ENCODE data around the gene SH3GL1.

The SH3GL1 gene

GRCh38 chr19:4439243-4439642 lies 38.9 kb upstream of the SH3GL1 start:
- Histone ChIP-seq H4K20me1 (ENCODE audit: insufficient read depth, low read length) (no peaks in the 10 kb centered on the region), H2AFZ (ENCODE audit: low read length) (no peak overlapping the region), H3K4me3 (ENCODE audit: low read length) (no peak overlapping the region), H3K9ac (ENCODE audit: low read length) (no peak overlapping the region), H3F3A (ENCODE audit: insufficient read depth, low read length) (no peaks in the 10 kb centered on the region), H3K9me2 (replicated peaks; ENCODE audit: insufficient read depth, low read length) (no peaks in the 10 kb centered on the region), H3K27me3 (replicated peaks; ENCODE audit: insufficient read depth, low read length) (no peaks in the 10 kb centered on the region), H3K27ac (ENCODE audit: low read length) (no peak overlapping the region), H3K9me3 (replicated peaks; ENCODE audit: insufficient read depth, low read length) (no peaks in the 10 kb centered on the region), H3K4me1 (ENCODE audit: low read length) (no peaks in the 10 kb centered on the region), H3K79me2 (ENCODE audit: low read length) (peaks cover 15% of the 10 kb centered on the region), H3K36me3 (replicated peaks; ENCODE audit: insufficient read depth, low read length) (peaks cover 12% of the 10 kb centered on the region), H3K4me2 (ENCODE audit: low read depth, low read length) (no peak overlapping the region)
- TF ChIP-seq, protein P1, sequence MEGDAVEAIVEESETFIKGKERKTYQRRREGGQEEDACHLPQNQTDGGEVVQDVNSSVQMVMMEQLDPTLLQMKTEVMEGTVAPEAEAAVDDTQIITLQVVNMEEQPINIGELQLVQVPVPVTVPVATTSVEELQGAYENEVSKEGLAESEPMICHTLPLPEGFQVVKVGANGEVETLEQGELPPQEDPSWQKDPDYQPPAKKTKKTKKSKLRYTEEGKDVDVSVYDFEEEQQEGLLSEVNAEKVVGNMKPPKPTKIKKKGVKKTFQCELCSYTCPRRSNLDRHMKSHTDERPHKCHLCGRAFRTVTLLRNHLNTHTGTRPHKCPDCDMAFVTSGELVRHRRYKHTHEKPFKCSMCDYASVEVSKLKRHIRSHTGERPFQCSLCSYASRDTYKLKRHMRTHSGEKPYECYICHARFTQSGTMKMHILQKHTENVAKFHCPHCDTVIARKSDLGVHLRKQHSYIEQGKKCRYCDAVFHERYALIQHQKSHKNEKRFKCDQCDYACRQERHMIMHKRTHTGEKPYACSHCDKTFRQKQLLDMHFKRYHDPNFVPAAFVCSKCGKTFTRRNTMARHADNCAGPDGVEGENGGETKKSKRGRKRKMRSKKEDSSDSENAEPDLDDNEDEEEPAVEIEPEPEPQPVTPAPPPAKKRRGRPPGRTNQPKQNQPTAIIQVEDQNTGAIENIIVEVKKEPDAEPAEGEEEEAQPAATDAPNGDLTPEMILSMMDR (IDR thresholded peaks at IDR 0.05; ENCODE audit: low read length), result no peak
- TF ChIP-seq EZH2phosphoT487 (IDR thresholded peaks at IDR 0.05; ENCODE audit: low read length), result no peak
- no peak for TF ChIP-seq EZH2 (optimal IDR thresholded peaks at IDR 0.05; ENCODE audit: low read depth, low read length)
- no peak for DNase-seq

DNA sequence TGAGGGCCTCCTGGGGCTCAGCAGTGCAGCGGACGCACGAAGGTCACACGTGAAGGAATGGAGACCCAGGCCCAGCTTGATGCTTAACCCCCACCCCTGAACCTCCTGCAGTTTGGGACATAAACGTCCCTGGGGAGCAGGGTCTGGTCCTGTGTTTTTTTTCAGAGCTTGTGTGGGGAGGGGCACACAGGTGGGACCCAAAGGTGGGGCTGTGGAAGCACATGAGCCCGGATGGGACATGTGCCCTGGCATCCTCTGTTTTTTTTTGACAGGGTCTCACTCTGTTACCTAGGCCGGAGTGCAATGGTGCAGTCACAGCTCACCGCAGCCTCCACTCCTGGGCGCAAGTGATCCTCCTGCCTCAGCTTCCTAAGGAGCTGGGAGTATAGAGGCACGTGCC lies 36.8 kb upstream of the SH3GL1 start:
- no peak overlapping the region for H2AFZ ChIP-seq (ENCODE audit: low read length)
- no peaks in the 10 kb centered on the region for H3K9me2 ChIP-seq (replicated peaks; ENCODE audit: insufficient read depth, low read length)
- no peak overlapping the region for H3K4me3 ChIP-seq (ENCODE audit: low read length)
- peaks cover 22% of the 10 kb centered on the region for H3K36me3 ChIP-seq (replicated peaks; ENCODE audit: insufficient read depth, low read length)
- no peaks in the 10 kb centered on the region for H3F3A ChIP-seq (ENCODE audit: insufficient read depth, low read length)
- H3K9ac ChIP-seq (ENCODE audit: low read length), result no peak overlapping the region
- H3K79me2 ChIP-seq (ENCODE audit: low read length), result peaks cover 22% of the 10 kb centered on the region
- TF ChIP-seq, protein P1 (IDR thresholded peaks at IDR 0.05; ENCODE audit: low read length), result no peak
- TF ChIP-seq EZH2phosphoT487 (IDR thresholded peaks at IDR 0.05; ENCODE audit: low read length) (no peak), EZH2 (optimal IDR thresholded peaks at IDR 0.05; ENCODE audit: low read depth, low read length) (no peak)
- no peaks in the 10 kb centered on the region for H4K20me1 ChIP-seq (ENCODE audit: insufficient read depth, low read length)
- no peak for DNase-seq
- no peaks in the 10 kb centered on the region for H3K27me3 ChIP-seq (replicated peaks; ENCODE audit: insufficient read depth, low read length)
- no peak overlapping the region for H3K4me2 ChIP-seq (ENCODE audit: low read depth, low read length)
- no peaks in the 10 kb centered on the region for H3K4me1 ChIP-seq (ENCODE audit: low read length)
- H3K9me3 ChIP-seq (replicated peaks; ENCODE audit: insufficient read depth, low read length), result no peaks in the 10 kb centered on the region
- no peak overlapping the region for H3K27ac ChIP-seq (ENCODE audit: low read length)

DNA sequence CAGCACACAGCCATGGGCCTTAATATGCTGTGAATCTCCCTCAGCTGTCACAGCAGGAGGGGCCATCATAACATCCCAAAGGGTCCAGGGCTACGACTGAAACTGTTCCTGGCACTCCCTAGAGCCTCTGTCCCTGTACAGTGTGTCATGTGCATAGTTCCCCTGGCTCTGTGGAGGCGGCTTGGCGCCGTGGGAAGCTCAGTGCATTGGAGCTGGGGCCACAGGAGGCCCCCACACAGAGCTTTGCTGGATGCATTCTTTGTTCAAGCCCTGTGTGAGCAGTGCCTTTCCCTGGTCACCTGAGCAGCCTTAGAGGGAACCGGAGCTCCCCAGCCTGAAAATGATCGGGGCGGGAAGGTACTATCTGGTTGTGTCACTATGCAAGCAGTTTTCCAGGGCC lies 35.9 kb upstream of the SH3GL1 start:
- H3K9ac ChIP-seq (ENCODE audit: low read length), result no peak overlapping the region
- H3K79me2 ChIP-seq (ENCODE audit: low read length), result peaks cover 23% of the 10 kb centered on the region
- H3K36me3 ChIP-seq (replicated peaks; ENCODE audit: insufficient read depth, low read length), result peaks cover 29% of the 10 kb centered on the region

More for the DNA sequence above, 35.9 kb upstream of the SH3GL1 start:
- TF ChIP-seq, protein P1 (IDR thresholded peaks at IDR 0.05; ENCODE audit: low read length), result no peak
- no peak for TF ChIP-seq EZH2phosphoT487 (IDR thresholded peaks at IDR 0.05; ENCODE audit: low read length)
- no peak for TF ChIP-seq EZH2 (optimal IDR thresholded peaks at IDR 0.05; ENCODE audit: low read depth, low read length)
- DNase-seq, result no peak
- Histone ChIP-seq H2AFZ (ENCODE audit: low read length) (no peak overlapping the region), H3F3A (ENCODE audit: insufficient read depth, low read length) (no peaks in the 10 kb centered on the region), H4K20me1 (ENCODE audit: insufficient read depth, low read length) (no peaks in the 10 kb centered on the region), H3K4me3 (ENCODE audit: low read length) (no peak overlapping the region), H3K4me2 (ENCODE audit: low read depth, low read length) (no peak overlapping the region), H3K9me2 (replicated peaks; ENCODE audit: insufficient read depth, low read length) (no peaks in the 10 kb centered on the region), H3K4me1 (ENCODE audit: low read length) (no peaks in the 10 kb centered on the region), H3K27ac (ENCODE audit: low read length) (no peak overlapping the region), H3K9me3 (replicated peaks; ENCODE audit: insufficient read depth, low read length) (no peaks in the 10 kb centered on the region), H3K27me3 (replicated peaks; ENCODE audit: insufficient read depth, low read length) (no peaks in the 10 kb centered on the region)
